IPS-20b (cell line): ENCODE results near the gene NDE1.
"Not testable (repeated sequence)": the region's sequence is repeated elsewhere in the genome, so short reads cannot be mapped to it uniquely, and the experiment has no call there.

Source experiments
- H3K27ac ChIP-seq: one replicate; pipeline ENCODE4 v1.5.1; 2013; ENCODE audit warnings: low read length
- H3K27me3 ChIP-seq: 2 replicates; pipeline ENCODE4 v1.6.1; 2013; ENCODE audit warnings: mild to moderate bottlenecking, low read length, inconsistent platforms; ENCODE audit not compliant: insufficient read depth
- H3K36me3 ChIP-seq: 2 replicates; pipeline ENCODE4 v1.6.1; 2013; ENCODE audit warnings: low read depth, mild to moderate bottlenecking, inconsistent platforms, low read length, moderate library complexity; ENCODE audit not compliant: insufficient read depth
- H3K4me1 ChIP-seq: 2 replicates; pipeline ENCODE4 v1.6.1; 2013; ENCODE audit warnings: mild to moderate bottlenecking, control low read depth, inconsistent platforms, low read length, moderate library complexity; ENCODE audit not compliant: insufficient read depth
- H3K4me3 ChIP-seq: 2 replicates; pipeline ENCODE4 v1.5.1; 2013; ENCODE audit warnings: mild to moderate bottlenecking, low read length, inconsistent platforms
- H3K9ac ChIP-seq: 2 replicates; pipeline ENCODE4 v1.6.1; 2013; ENCODE audit warnings: low read depth, mild to moderate bottlenecking, inconsistent platforms, low read length, moderate library complexity
- H3K9me3 ChIP-seq: 2 replicates; pipeline ENCODE4 v1.6.1; 2013; ENCODE audit warnings: mild to moderate bottlenecking, low read depth, low read length, inconsistent platforms; ENCODE audit not compliant: insufficient read depth

NDE1 gene

GRCh38 chr16:15635926-15636325, 14.1 kb upstream of the NDE1 start:
- Histone ChIP-seq H3K4me3 (no peak overlapping the region), H3K9ac (no peak overlapping the region), H3K27ac (no peak overlapping the region), H3K27me3 (no peaks in the 10 kb centered on the region), H3K36me3 (peaks cover 79% of the 10 kb centered on the region), H3K9me3 (no peaks in the 10 kb centered on the region), H3K4me1 (no peaks in the 10 kb centered on the region)

DNA sequence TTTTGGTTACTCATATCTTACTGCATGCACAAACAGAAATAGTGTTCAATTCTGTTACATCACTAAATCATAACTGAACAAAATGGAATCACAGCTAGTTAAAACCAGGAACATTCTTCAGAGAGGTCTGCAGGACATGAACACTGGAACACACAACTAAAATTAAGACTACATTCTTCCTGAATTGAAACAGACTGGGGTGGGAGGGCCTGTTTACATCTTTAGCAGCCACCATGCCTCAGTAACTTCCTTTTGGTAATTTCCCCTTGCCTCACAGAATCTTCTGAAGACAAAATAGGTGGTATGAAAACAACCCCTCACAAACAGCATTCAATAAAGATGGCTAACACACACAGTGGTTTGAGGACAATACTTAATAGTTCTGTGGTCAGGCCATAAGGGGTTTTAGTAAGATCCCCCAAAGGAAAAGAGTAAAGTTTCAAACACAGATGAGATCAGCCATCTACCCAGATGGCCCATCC, 13.6 kb upstream of the NDE1 start:
- Histone ChIP-seq H3K27me3 (no peaks in the 10 kb centered on the region), H3K9ac (no peak overlapping the region), H3K36me3 (peaks cover 75% of the 10 kb centered on the region), H3K4me1 (no peaks in the 10 kb centered on the region), H3K9me3 (no peaks in the 10 kb centered on the region), H3K4me3 (no peak overlapping the region), H3K27ac (no peak overlapping the region)

- Histone ChIP-seq H3K4me1 (peaks cover 7% of the 10 kb centered on the region), H3K9ac (no peak overlapping the region), H3K27ac (no peak overlapping the region), H3K36me3 (peaks cover 52% of the 10 kb centered on the region), H3K27me3 (no peaks in the 10 kb centered on the region), H3K4me3 (no peak overlapping the region), H3K9me3 (no peaks in the 10 kb centered on the region)
Observed at GRCh38 chr16:15639061-15639568, 10.9 kb upstream of the NDE1 start.

DNA sequence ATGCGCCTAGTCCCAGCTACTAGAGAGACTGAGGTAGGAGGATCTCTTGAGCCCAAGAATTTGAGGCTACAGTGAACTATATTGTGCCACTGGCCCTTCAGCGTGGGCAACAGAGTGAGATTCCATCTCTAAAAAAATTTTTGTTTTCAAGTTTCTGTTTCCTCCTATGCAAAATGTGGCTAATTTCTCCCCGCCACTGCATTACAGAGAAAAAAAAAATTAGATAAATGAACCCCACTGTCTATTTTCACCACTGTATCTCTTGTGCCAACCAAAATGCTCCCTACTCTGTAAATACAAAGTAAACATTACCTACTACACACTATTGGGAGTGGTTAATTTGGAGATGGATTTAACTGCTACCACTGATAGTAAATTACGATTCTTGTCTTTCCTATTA, 9.1 kb upstream of the NDE1 start:
- Histone ChIP-seq H3K27ac (no peak overlapping the region), H3K9ac (no peak overlapping the region), H3K36me3 (peaks cover 33% of the 10 kb centered on the region), H3K4me3 (no peak overlapping the region), H3K4me1 (peaks cover 9% of the 10 kb centered on the region), H3K9me3 (no peaks in the 10 kb centered on the region), H3K27me3 (no peaks in the 10 kb centered on the region)

DNA sequence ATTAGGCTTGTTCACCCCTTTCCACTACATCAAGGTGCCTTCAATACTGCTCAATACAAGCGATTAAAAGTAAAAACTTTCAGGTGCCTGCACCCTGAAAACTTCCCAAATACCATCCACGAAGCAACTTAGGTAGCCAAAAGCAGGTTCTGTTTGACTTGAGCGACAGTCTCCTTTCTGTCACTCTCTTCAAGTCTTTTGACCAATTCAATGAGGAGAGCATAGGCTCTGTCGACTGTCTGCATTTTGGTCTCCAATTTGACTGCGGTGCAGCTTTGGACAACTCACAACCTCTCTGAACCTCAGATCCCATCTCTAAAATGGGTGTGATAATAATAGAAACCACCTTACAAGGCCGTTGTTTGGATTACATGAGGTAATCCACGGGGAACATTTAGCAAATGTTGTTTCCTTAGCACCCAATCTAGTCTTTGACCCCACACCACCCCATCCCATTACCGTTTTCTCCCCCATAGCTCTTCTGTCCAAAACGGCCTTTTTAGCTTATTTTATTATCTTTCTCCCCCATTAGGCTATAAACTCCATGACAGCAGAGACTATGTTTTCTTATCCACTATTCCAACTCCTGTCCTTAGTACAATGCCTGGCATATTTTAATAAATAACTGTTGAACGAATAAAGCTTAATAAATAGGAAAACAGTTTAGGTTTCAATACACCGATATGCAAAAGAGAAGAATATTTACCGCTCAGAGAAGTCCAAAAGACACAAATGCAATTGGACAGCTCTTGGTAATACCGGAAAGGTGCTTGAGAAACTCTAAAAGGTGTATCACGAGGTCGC, 8.1 kb upstream of the NDE1 start:
- H3K4me1 ChIP-seq, result peaks cover 9% of the 10 kb centered on the region
- peak overlapping the region; percentile 71 for H3K9ac ChIP-seq
- peak overlapping the region; percentile 88 for H3K4me3 ChIP-seq
- no peaks in the 10 kb centered on the region for H3K9me3 ChIP-seq
- H3K27ac ChIP-seq, result no peak overlapping the region
- no peaks in the 10 kb centered on the region for H3K27me3 ChIP-seq
- H3K36me3 ChIP-seq, result peaks cover 23% of the 10 kb centered on the region

DNA sequence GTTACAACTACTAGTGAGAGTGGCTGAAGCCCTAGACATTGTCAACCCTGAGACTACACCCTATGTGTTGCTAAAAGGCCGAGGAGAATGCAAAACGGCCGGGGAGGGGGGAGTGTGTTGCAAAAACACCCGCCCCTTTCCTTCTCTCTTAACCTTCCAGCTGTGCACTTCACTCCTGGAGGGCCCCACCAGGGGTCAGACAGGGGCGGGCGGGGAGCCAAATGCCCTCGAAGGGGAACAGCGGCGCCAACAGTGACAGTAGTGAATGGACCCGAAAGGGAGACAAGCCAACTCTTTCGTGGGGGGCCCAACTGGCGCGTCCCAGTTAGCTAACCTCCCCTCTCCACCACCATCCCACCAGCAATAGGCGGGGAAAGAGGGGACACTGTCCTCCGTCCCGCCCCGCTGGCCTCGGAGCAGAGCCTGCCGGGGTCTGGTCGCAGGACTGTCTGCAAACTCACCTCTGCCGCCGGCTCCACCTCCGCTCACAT, 7.4 kb upstream of the NDE1 start:
- Histone ChIP-seq H3K36me3 (peaks cover 17% of the 10 kb centered on the region), H3K9ac (peak overlapping the region; percentile 71), H3K4me1 (peaks cover 9% of the 10 kb centered on the region), H3K27ac (no peak overlapping the region), H3K9me3 (no peaks in the 10 kb centered on the region), H3K4me3 (peak overlapping the region; percentile 88), H3K27me3 (no peaks in the 10 kb centered on the region)

DNA sequence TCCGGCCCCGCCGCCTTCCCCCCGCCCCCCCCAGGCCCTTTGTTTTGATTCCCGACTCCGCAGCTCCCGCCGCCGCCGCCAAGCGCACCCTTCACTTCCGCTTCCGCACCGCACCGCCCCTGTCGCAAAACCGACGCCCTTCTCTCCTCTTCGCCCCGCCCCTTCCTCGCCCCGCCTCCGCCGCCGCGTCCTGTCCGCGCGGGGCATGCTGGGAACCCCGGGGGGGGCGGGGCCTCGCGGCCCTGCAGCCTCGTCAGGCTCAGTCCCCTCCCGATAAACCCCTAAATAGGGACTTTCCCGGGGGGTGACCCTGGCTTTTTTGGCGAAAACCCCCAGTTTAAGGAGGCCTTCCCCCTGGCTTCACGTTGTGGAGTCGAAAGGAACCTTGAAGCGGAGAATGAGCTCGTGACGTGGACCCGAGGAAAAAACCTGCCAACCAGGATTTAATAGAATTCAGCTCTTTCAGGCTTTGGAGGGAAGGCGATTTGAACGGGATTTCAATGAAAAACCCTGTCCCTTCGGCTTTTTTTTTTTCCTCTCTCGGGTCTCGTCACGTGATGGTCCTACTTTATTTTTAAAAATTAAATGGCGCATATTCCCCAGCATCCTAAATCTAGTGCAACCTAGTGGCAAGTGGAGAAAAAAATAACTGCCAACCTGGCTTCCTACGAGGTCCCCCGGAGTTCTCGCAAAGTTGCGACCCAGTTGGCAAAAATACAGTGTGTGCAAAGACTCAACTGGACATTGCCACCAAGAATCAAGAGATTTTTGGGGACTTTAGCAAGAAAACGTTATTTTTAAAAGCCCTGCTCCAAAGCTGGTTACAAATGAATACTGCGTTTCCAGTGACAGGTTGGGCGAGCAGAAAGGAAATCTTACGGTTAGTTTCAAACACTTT, 6.7 kb upstream of the NDE1 start, which contains the start of gene MARF1:
MARF1 (minus strand) TSS at position 107 of the 898 bp plus-strand sequence. CDS start 3,921 bp downstream, outside the sequence.
- Histone ChIP-seq H3K27me3 (no peaks in the 10 kb centered on the region), H3K36me3 (peaks cover 10% of the 10 kb centered on the region), H3K9me3 (no peaks in the 10 kb centered on the region), H3K4me3 (peak within 1 kb of the TSS; percentile 99), H3K27ac (peak within 1 kb of the TSS; percentile 95), H3K4me1 (peaks cover 9% of the 10 kb centered on the region), H3K9ac (peak within 1 kb of the TSS; percentile 100)

GRCh38 chr16:15643946-15644250, 6.1 kb upstream of the NDE1 start:
- H3K27ac ChIP-seq, result peak overlapping the region; percentile 21
- H3K4me1 ChIP-seq, result peaks cover 9% of the 10 kb centered on the region

GRCh38 chr16:15644267-15644961, 5.6 kb upstream of the NDE1 start:
- H3K27ac ChIP-seq, result no peak overlapping the region
- H3K4me1 ChIP-seq, result peaks cover 9% of the 10 kb centered on the region
- H3K9me3 ChIP-seq, result no peaks in the 10 kb centered on the region
- peak overlapping the region; percentile 100; the same call in 1 of the 2 replicates for H3K9ac ChIP-seq
- H3K4me3 ChIP-seq, result peak overlapping the region; percentile 99
- no peaks in the 10 kb centered on the region for H3K27me3 ChIP-seq
- no peaks in the 10 kb centered on the region for H3K36me3 ChIP-seq

More at GRCh38 chr16:15643946-15644250, 6.1 kb upstream of the NDE1 start:
- peak overlapping the region; percentile 99 for H3K4me3 ChIP-seq
- H3K9ac ChIP-seq, result peak overlapping the region; percentile 100
- no peaks in the 10 kb centered on the region for H3K9me3 ChIP-seq
- no peaks in the 10 kb centered on the region for H3K27me3 ChIP-seq
- H3K36me3 ChIP-seq, result peaks cover 4% of the 10 kb centered on the region

DNA sequence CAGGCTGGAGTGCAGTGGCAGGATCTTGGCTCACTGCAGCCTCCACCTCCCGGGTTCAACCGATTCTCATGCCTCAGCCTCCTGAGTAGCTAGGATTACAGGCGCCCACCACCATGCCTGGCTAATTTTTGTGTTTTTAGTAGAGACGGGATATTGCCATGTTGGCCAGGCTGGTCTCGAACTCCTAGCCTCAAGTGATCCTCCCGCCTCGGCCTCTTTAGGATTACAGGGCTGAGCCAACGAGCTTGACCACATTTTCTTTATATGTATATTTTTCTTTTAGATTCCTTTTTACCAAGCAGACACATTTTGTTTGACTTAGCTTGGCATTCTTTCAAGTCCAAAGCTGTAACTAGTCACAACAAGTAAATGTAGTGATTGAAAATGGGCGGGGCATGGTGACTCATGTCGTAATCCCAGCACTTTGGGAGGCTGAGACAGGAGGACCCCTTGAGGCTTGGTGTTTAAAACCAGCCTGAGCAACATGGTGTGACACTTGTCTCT, 5.0 kb upstream of the NDE1 start:
- not testable (repeated sequence) for H3K4me1 ChIP-seq, H3K36me3 ChIP-seq, H3K9me3 ChIP-seq, H3K27ac ChIP-seq, H3K9ac ChIP-seq, H3K27me3 ChIP-seq, H3K4me3 ChIP-seq
